SK-N-SH (cell line): ENCODE measurements around the gene KRT85. TPM values are rescaled to one million over a fixed set of nuclear protein-coding genes. Genes with fewer than 3 reads are reported as not detected.

Experiments used
- CTCF ChIA-PET: fragments of 300-600, 350-600 bp; formaldehyde crosslinking; extraction: SDS; loops from one replicate; lab custom pipeline; 2021; lab: Yijun Ruan, JAX
- POLR2A ChIA-PET: fragments of 350-600 bp; sonication (Branson Sonifier 250); formaldehyde crosslinking; extraction: SDS; loops from one replicate; lab custom pipeline; 2020; ENCODE audit warnings: antibody characterized with exemption, inconsistent platforms; lab: Yijun Ruan, JAX
- DNase-seq: peaks from one replicate; pipeline ENCODE4 v3.0.0; 2012
- H2AFZ ChIP-seq: fragments of 200-600 bp; sonication (generic); 2 replicates; pipeline ENCODE4 v1.8.1; 2016; ENCODE audit warnings: antibody characterized with exemption, mild to moderate bottlenecking, low read depth
- H3F3A ChIP-seq: fragments of 200-600 bp; sonication (generic); replicated peaks from 2 replicates; pipeline ENCODE3; 2016; ENCODE audit warnings: antibody characterized with exemption, mild to moderate bottlenecking; ENCODE audit not compliant: insufficient read depth
- H3K27ac ChIP-seq, 2 experiments: fragments of 200-500 bp in 1 of 2; fragments of 200-600 bp in 1 of 2; sonication (Bioruptor generic) in 1 of 2; sonication (generic), shearing (Covaris generic) in 1 of 2; 2 replicates each; pipeline versions ENCODE4 v1.5.1 to v1.6.1; 2014 to 2016; ENCODE audit warnings: low read depth in 2 of 2, inconsistent platforms in 1 of 2, low read length in 1 of 2, mild to moderate bottlenecking in 1 of 2, mixed read lengths in 1 of 2
- H3K27me3 ChIP-seq: fragments of 200-600 bp; sonication (generic), shearing (Covaris generic); 2 replicates; pipeline ENCODE4 v1.6.1; 2016; ENCODE audit warnings: mixed run types; ENCODE audit not compliant: insufficient read depth
- H3K36me3 ChIP-seq, 2 experiments: fragments of 200-500 bp in 1 of 2; fragments of 200-600 bp in 1 of 2; sonication (Bioruptor generic) in 1 of 2; sonication (generic) in 1 of 2; replicated peaks in 1 of 2; 2 replicates each; pipeline versions ENCODE3 to v1.5.1; 2014 to 2016; ENCODE audit warnings: low read length in 1 of 2, mild to moderate bottlenecking in 1 of 2; ENCODE audit not compliant: insufficient read depth in 2 of 2, control insufficient read depth in 1 of 2
- H3K4me1 ChIP-seq, 2 experiments: fragments of 200-500 bp in 1 of 2; fragments of 200-600 bp in 1 of 2; sonication (Bioruptor generic) in 1 of 2; sonication (generic), shearing (Covaris generic) in 1 of 2; 2 replicates each; pipeline versions ENCODE4 v1.5.1 to v1.6.1; 2014 to 2016; ENCODE audit warnings: low read depth in 1 of 2, low read length in 1 of 2, mixed run types in 1 of 2; ENCODE audit not compliant: insufficient read depth in 2 of 2, control insufficient read depth in 1 of 2
- H3K4me2 ChIP-seq: fragments of 200-600 bp; sonication (generic), shearing (Covaris generic); 2 replicates; pipeline ENCODE4 v1.6.1; 2017; ENCODE audit warnings: mixed run types
- H3K4me3 ChIP-seq, 2 experiments: fragments of 200-500 bp in 1 of 2; fragments of 200-600 bp in 1 of 2; sonication (Bioruptor generic) in 1 of 2; sonication (generic), shearing (Covaris generic) in 1 of 2; 2 replicates each; pipeline versions ENCODE4 v1.5.1 to v1.8.1; 2014 to 2016; ENCODE audit warnings: low read depth in 2 of 2, inconsistent platforms in 1 of 2, low read length in 1 of 2, mild to moderate bottlenecking in 1 of 2, mixed read lengths in 1 of 2, moderate library complexity in 1 of 2
- H3K79me2 ChIP-seq: fragments of 200-600 bp; sonication (generic); 2 replicates; pipeline ENCODE4 v1.8.1; 2017; ENCODE audit warnings: mild to moderate bottlenecking; ENCODE audit not compliant: insufficient read depth
- H3K9ac ChIP-seq: fragments of 200-600 bp; sonication (generic); 2 replicates; pipeline ENCODE4 v1.6.1; 2017; ENCODE audit warnings: mixed run types
- H3K9me2 ChIP-seq: fragments of 200-600 bp; sonication (generic); 2 replicates; pipeline ENCODE4 v1.6.1; 2017; ENCODE audit warnings: mixed run types
- H3K9me3 ChIP-seq: fragments of 200-600 bp; sonication (generic); 2 replicates; pipeline ENCODE4 v1.6.1; 2017; ENCODE audit warnings: mixed run types, mild to moderate bottlenecking, moderate library complexity
- H4K20me1 ChIP-seq: fragments of 200-600 bp; sonication (generic); 2 replicates; pipeline ENCODE4 v1.6.1; 2017; ENCODE audit warnings: mild to moderate bottlenecking, mixed run types; ENCODE audit not compliant: insufficient read depth
- EZH2phosphoT487 ChIP-seq: fragments of 200-600 bp; sonication (generic); IDR thresholded peaks from 2 replicates; pipeline ENCODE4 v1.6.1; 2017; ENCODE audit warnings: low read depth, mixed run types, mild to moderate bottlenecking, antibody characterized with exemption, moderate library complexity, borderline replicate concordance
- GABPA ChIP-seq: IDR thresholded peaks from 2 replicates; pipeline ENCODE4 v1.4.0; 2012; ENCODE audit warnings: low read depth, mild to moderate bottlenecking
- JUND ChIP-seq: IDR thresholded peaks from 2 replicates; pipeline ENCODE4 v1.4.0; 2012
- NFIC ChIP-seq: IDR thresholded peaks from 2 replicates; pipeline ENCODE4 v1.4.0; 2012; ENCODE audit warnings: borderline replicate concordance
- NRF1 ChIP-seq: IDR thresholded peaks from 2 replicates; pipeline ENCODE4 v1.6.1; 2012; ENCODE audit warnings: low read depth, mild to moderate bottlenecking, low read length
- POLR2AphosphoS5 ChIP-seq: IDR thresholded peaks from 2 replicates; pipeline ENCODE4 v1.6.1; 2012; ENCODE audit warnings: low read depth, low read length
- RAD21 ChIP-seq: IDR thresholded peaks from 2 replicates; pipeline ENCODE4 v1.6.1; 2012; ENCODE audit warnings: mild to moderate bottlenecking, low read length
- RFX5 ChIP-seq: IDR thresholded peaks from 2 replicates; pipeline ENCODE4 v1.6.1; 2012; ENCODE audit warnings: mild to moderate bottlenecking, improper control_type of control experiment, low read length
- RXRA ChIP-seq: IDR thresholded peaks from 2 replicates; pipeline ENCODE4 v1.4.0; 2012; ENCODE audit warnings: low read depth, mild to moderate bottlenecking, borderline replicate concordance
- SIN3A ChIP-seq: IDR thresholded peaks from 2 replicates; pipeline ENCODE4 v1.6.1; 2012; ENCODE audit warnings: low read depth, mild to moderate bottlenecking, low read length, moderate library complexity, borderline replicate concordance
- SMC3 ChIP-seq: IDR thresholded peaks from 2 replicates; pipeline ENCODE4 v1.6.1; 2012; ENCODE audit warnings: low read depth, low read length, improper control_type of control experiment
- TAF1 ChIP-seq: IDR thresholded peaks from 2 replicates; pipeline ENCODE4 v1.6.1; 2012; ENCODE audit warnings: low read depth, mild to moderate bottlenecking, low read length, moderate library complexity, borderline replicate concordance
- TCF12 ChIP-seq: IDR thresholded peaks from 2 replicates; pipeline ENCODE4 v1.4.0; 2012
- TEAD4 ChIP-seq: IDR thresholded peaks from 2 replicates; pipeline ENCODE4 v1.4.0; 2012; ENCODE audit warnings: mild to moderate bottlenecking, borderline replicate concordance; ENCODE audit not compliant: insufficient read depth
- YY1 ChIP-seq: IDR thresholded peaks from 2 replicates; pipeline ENCODE4 v1.4.0; 2012; ENCODE audit warnings: low read depth, mild to moderate bottlenecking
- WGBS: methylation state at CpG from one replicate; pipeline ENCODE4 v1.1.6; 2017; ENCODE audit warnings: low lambda C conversion rate; 5-methylcytosine and 5-hydroxymethylcytosine counted together
- polyA plus RNA-seq, 3 experiments: library from polyadenylated mRNA; depleted of rRNA; stranded (reverse); fragments of >200 nt; gene quantifications; 2 replicates each; pipeline ENCODE4 v1.2.3, GENCODE V29; 2012
- TF ChIP-seq, protein P1 (sequence below): fragments of 200-600 bp; sonication (generic); IDR thresholded peaks from 2 replicates; pipeline ENCODE4 v1.6.1; 2017; ENCODE audit warnings: antibody characterized with exemption, mild to moderate bottlenecking, moderate library complexity
- TF ChIP-seq, protein P2 (sequence below): IDR thresholded peaks from 2 replicates; pipeline ENCODE4 v1.4.0; 2012; ENCODE audit warnings: low read depth, borderline replicate concordance

KRT85 gene
- polyA plus RNA-seq, 1 of the 3 experiments (the other 2 are of a cell fraction): not detected

DNA sequence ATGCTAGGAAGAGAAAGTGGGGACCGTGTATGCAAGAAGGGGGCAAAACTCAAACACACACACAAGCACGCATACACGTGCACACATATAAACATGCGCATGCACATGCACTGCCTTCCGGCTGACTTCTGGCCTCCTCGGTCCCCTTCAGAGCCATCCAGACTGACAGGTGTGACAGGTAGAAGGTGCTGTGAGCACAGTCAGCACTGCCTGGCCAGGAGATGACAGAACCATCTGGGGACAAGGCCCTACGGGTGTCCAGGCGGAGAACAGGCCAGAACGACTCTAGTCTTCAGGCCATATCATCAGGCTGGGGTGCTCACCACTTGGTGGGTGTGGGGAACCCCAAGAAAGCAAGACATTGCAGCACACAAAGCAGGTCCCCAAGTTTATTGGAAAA lies 53.4 kb downstream of the KRT85 start:
- Histone ChIP-seq H3K9me2 (no peaks in the 10 kb centered on the region), H3K36me3 (no peaks in the 10 kb centered on the region), H3K79me2 (no peaks in the 10 kb centered on the region), H3K4me2 (no peak overlapping the region), H3F3A (no peaks in the 10 kb centered on the region), H3K27ac (no peak overlapping the region), H3K4me3 (no peak overlapping the region), H3K9ac (no peak overlapping the region), H3K27me3 (no peaks in the 10 kb centered on the region), H3K4me1 (no peaks in the 10 kb centered on the region; a peak in 1 of 4 replicates), H2AFZ (no peak overlapping the region), H3K9me3 (no peaks in the 10 kb centered on the region), H4K20me1 (no peaks in the 10 kb centered on the region)
- TF ChIP-seq RAD21 (no peak), NFIC (no peak), NRF1 (no peak), TEAD4 (no peak), YY1 (no peak), SIN3A (no peak), EZH2phosphoT487 (no peak), POLR2AphosphoS5 (no peak), GABPA (no peak), SMC3 (no peak), RXRA (no peak), TCF12 (no peak), TAF1 (no peak)
- TF ChIP-seq, protein P1, sequence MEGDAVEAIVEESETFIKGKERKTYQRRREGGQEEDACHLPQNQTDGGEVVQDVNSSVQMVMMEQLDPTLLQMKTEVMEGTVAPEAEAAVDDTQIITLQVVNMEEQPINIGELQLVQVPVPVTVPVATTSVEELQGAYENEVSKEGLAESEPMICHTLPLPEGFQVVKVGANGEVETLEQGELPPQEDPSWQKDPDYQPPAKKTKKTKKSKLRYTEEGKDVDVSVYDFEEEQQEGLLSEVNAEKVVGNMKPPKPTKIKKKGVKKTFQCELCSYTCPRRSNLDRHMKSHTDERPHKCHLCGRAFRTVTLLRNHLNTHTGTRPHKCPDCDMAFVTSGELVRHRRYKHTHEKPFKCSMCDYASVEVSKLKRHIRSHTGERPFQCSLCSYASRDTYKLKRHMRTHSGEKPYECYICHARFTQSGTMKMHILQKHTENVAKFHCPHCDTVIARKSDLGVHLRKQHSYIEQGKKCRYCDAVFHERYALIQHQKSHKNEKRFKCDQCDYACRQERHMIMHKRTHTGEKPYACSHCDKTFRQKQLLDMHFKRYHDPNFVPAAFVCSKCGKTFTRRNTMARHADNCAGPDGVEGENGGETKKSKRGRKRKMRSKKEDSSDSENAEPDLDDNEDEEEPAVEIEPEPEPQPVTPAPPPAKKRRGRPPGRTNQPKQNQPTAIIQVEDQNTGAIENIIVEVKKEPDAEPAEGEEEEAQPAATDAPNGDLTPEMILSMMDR: no peak
- CTCF ChIA-PET: interaction anchor here (1.4 to 13.3 kb wide), 2 partner anchors 10 to 154 kb away, joined by 3 to 218 read pairs; partner anchors contain the start of gene KRT83
- no peak for DNase-seq
- WGBS: 79% methylated on average over 9 of the region's 9 CpGs
- POLR2A ChIA-PET: no interaction called here

DNA sequence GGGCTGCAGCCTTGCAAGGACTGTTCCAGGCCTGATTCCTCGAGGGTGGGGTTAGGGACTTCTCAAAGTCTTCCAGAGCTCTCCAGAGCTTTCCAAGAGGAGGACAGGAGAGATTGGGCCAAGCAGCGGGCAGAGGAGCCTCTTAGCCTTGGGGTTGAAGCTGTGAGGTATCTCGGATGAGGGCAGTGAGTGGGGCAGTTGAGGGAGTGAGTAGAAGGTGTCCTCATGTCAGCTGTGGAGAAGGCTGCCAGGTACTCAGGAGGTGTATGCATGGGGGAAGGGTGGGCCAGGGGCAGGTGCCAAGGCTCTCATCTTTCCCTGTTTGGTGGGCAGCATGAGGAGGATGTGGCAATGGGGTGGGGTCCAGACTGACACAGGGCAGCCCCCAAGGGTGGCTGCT lies 53.8 kb downstream of the KRT85 start:
- Histone ChIP-seq H3K4me2 (no peak overlapping the region), H2AFZ (no peak overlapping the region), H3F3A (no peaks in the 10 kb centered on the region), H3K9me3 (no peaks in the 10 kb centered on the region), H3K9ac (no peak overlapping the region), H3K27me3 (no peaks in the 10 kb centered on the region), H3K36me3 (no peaks in the 10 kb centered on the region), H3K4me1 (peaks cover 0 to 3% of the 10 kb centered on the region in 2 experiments; a peak in 1 of 4 replicates), H3K27ac (no peak overlapping the region), H3K4me3 (no peak overlapping the region), H3K9me2 (no peaks in the 10 kb centered on the region), H4K20me1 (no peaks in the 10 kb centered on the region), H3K79me2 (no peaks in the 10 kb centered on the region)
- POLR2A ChIA-PET: no interaction called here
- no peak for DNase-seq
- TF ChIP-seq, protein P2, sequence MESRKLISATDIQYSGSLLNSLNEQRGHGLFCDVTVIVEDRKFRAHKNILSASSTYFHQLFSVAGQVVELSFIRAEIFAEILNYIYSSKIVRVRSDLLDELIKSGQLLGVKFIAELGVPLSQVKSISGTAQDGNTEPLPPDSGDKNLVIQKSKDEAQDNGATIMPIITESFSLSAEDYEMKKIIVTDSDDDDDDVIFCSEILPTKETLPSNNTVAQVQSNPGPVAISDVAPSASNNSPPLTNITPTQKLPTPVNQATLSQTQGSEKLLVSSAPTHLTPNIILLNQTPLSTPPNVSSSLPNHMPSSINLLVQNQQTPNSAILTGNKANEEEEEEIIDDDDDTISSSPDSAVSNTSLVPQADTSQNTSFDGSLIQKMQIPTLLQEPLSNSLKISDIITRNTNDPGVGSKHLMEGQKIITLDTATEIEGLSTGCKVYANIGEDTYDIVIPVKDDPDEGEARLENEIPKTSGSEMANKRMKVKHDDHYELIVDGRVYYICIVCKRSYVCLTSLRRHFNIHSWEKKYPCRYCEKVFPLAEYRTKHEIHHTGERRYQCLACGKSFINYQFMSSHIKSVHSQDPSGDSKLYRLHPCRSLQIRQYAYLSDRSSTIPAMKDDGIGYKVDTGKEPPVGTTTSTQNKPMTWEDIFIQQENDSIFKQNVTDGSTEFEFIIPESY: no peak
- TF ChIP-seq JUND (no peak), RFX5 (no peak)
- 41% methylated on average over 3 of the region's 3 CpGs for WGBS
- CTCF ChIA-PET: interaction anchor here (1.6 to 13.3 kb wide), 3 partner anchors 10 to 141 kb away, joined by 4 to 218 read pairs (median 12); partner anchors contain the start of gene KRT83
